ENCODE data around the gene ITPR3. TPM values are rescaled to one million over a fixed set of nuclear protein-coding genes. Genes with fewer than 3 reads are reported as not detected.

The ITPR3 gene
- polyA plus RNA-seq, 3 donors from 2014 or later, result 0.02 to 7.2 (median 1.1) TPM

GRCh38 chr6:33739571-33739970, 118.4 kb downstream of the ITPR3 start:
- Mint-ChIP-seq H3K27me3 (ENCODE audit: low read depth in 3 of 3) (peaks cover 0 to 2% (median 1%) of the 10 kb centered on the region in 3 donors), H3K27ac (no peak overlapping the region), H3K36me3 (no peaks in the 10 kb centered on the region), H3K9me3 (peaks cover 0 to 2% (median 0%) of the 10 kb centered on the region in 6 donors), H3K4me1 (peaks cover 0 to 2% of the 10 kb centered on the region in 2 donors), H3K4me3 (no peak overlapping the region)
- no peak for DNase-seq

- no peak for DNase-seq
- H3K27me3 Mint-ChIP-seq (ENCODE audit: low read depth in 3 of 3), result peaks cover 0 to 2% (median 1%) of the 10 kb centered on the region in 3 donors
- no peak overlapping the region for H3K4me3 Mint-ChIP-seq
- H3K4me1 Mint-ChIP-seq, result peaks cover 0 to 2% of the 10 kb centered on the region in 2 donors
- no peaks in the 10 kb centered on the region for H3K36me3 Mint-ChIP-seq
- H3K27ac Mint-ChIP-seq, result no peak overlapping the region
- peaks cover 0 to 2% (median 0%) of the 10 kb centered on the region in 6 donors for H3K9me3 Mint-ChIP-seq
Observed at GRCh38 chr6:33740204-33740608, 119.1 kb downstream of the ITPR3 start.

GRCh38 chr6:33740794-33741193, 119.7 kb downstream of the ITPR3 start:
- peaks cover 0 to 2% (median 1%) of the 10 kb centered on the region in 3 donors for H3K27me3 Mint-ChIP-seq (ENCODE audit: low read depth in 3 of 3)
- H3K27ac Mint-ChIP-seq, result no peak overlapping the region
- no peak for DNase-seq
- no peak overlapping the region for H3K4me3 Mint-ChIP-seq
- H3K4me1 Mint-ChIP-seq, result peaks cover 0 to 2% of the 10 kb centered on the region in 2 donors
- H3K9me3 Mint-ChIP-seq, result peaks cover 0 to 2% (median 0%) of the 10 kb centered on the region in 6 donors
- H3K36me3 Mint-ChIP-seq, result no peaks in the 10 kb centered on the region

- no peak overlapping the region for H3K4me3 Mint-ChIP-seq
- peaks cover 0 to 2% (median 0%) of the 10 kb centered on the region in 6 donors for H3K9me3 Mint-ChIP-seq
- H3K36me3 Mint-ChIP-seq, result no peaks in the 10 kb centered on the region
- H3K27me3 Mint-ChIP-seq (ENCODE audit: low read depth in 3 of 3), result peaks cover 0 to 2% (median 1%) of the 10 kb centered on the region in 3 donors
- peaks cover 0 to 2% of the 10 kb centered on the region in 2 donors for H3K4me1 Mint-ChIP-seq
- no peak overlapping the region for H3K27ac Mint-ChIP-seq
- DNase-seq, result no peak
Observed at GRCh38 chr6:33742092-33742491, 121.0 kb downstream of the ITPR3 start.

- Mint-ChIP-seq H3K27me3 (ENCODE audit: low read depth in 3 of 3) (peaks cover 0 to 2% (median 1%) of the 10 kb centered on the region in 3 donors), H3K4me1 (peaks cover 0 to 2% of the 10 kb centered on the region in 2 donors), H3K9me3 (peaks cover 0 to 2% (median 0%) of the 10 kb centered on the region in 6 donors), H3K36me3 (no peaks in the 10 kb centered on the region), H3K4me3 (no peak overlapping the region), H3K27ac (no peak overlapping the region)
- DNase-seq, result no peak
Observed at GRCh38 chr6:33742837-33743236, 121.7 kb downstream of the ITPR3 start.

DNA sequence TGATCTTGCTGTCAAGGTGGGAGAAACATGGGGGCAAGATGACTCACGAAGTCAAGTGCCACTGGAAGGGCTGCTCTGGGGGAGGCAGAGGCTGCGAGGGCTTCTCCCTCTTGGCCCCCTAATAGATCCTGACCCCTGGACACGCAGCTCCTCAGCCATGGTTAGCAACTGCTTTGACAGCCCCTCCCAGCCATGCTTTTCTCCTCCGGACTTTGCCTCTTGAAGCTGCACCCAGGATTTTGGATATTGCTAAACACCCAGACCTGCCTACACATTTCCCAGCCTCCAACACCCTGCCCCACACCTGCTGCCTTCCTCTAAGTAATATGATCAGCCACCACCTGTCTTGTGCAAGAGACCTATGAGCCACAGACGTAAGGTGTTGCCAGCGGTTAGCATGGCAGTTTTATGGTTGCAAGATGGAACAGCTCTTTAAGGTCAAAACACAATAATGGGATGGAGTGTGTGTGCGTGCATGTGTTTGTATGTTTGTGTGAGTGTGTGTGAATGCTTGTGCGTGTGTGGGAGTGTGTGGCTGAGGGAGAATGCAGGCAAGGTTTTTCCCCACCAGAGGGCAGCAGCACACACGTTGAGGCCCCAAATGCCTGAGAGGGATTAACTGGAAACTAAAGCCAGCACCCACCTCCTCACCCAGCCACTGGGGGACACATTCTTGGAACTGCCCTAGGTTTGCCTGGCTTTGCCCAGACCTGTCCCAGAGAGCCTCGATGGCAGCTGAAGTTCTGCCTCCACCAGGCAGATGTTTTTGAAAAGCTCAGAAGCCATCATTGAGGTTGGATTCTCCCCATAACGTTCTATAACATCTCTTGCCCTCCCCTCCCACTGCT, 123.1 kb downstream of the ITPR3 start:
- Mint-ChIP-seq H3K36me3 (no peaks in the 10 kb centered on the region), H3K9me3 (peaks cover 0 to 2% (median 0%) of the 10 kb centered on the region in 6 donors), H3K4me3 (no peak overlapping the region), H3K27ac (no peak overlapping the region), H3K27me3 (ENCODE audit: low read depth in 3 of 3) (peaks cover 0 to 2% (median 1%) of the 10 kb centered on the region in 3 donors), H3K4me1 (peaks cover 0 to 2% of the 10 kb centered on the region in 2 donors)
- DNase-seq, result peak; percentile 44 to 58 (median 53)

GRCh38 chr6:33744895-33745546, 123.9 kb downstream of the ITPR3 start:
- no peak for DNase-seq
- Mint-ChIP-seq H3K27ac (no peak overlapping the region), H3K4me3 (no peak overlapping the region), H3K4me1 (peaks cover 0 to 2% of the 10 kb centered on the region in 2 donors), H3K36me3 (no peaks in the 10 kb centered on the region), H3K9me3 (peaks cover 0 to 2% (median 0%) of the 10 kb centered on the region in 6 donors), H3K27me3 (ENCODE audit: low read depth in 3 of 3) (peaks cover 1 to 2% (median 2%) of the 10 kb centered on the region in 3 donors)

GRCh38 chr6:33745548-33745947, 124.4 kb downstream of the ITPR3 start:
- no peak overlapping the region for H3K4me3 Mint-ChIP-seq
- H3K36me3 Mint-ChIP-seq, result no peaks in the 10 kb centered on the region
- peaks cover 0 to 2% (median 0%) of the 10 kb centered on the region in 6 donors for H3K9me3 Mint-ChIP-seq
- peaks cover 0 to 2% of the 10 kb centered on the region in 2 donors for H3K4me1 Mint-ChIP-seq
- H3K27ac Mint-ChIP-seq, result no peak overlapping the region
- no peak for DNase-seq
- peaks cover 1 to 3% (median 2%) of the 10 kb centered on the region in 3 donors for H3K27me3 Mint-ChIP-seq (ENCODE audit: low read depth in 3 of 3)

Other genes starting within 250 kb of the ITPR3 start
- 1 to 10 TPM in 2 of 3 donors, not detected in 1; 2.2 to 3.7 TPM for gene KIFC1, start 229.5 kb upstream of the ITPR3 start, polyA plus RNA-seq
- 10 to 100 TPM; 22.7 to 36.5 (median 29.8) TPM for gene PHF1, start 210.3 kb upstream of the ITPR3 start, polyA plus RNA-seq
- gene CUTA, start 203.2 kb upstream of the ITPR3 start, polyA plus RNA-seq, result 100 to 1,000 TPM; 367 to 404 (median 404) TPM
- gene SYNGAP1, start 201.3 kb upstream of the ITPR3 start, polyA plus RNA-seq, result under 1 TPM; 0.02 to 0.32 (median 0.20) TPM
- 1 to 10 TPM; 1.2 to 7.0 (median 3.0) TPM for gene ZBTB9, start 166.7 kb upstream of the ITPR3 start, polyA plus RNA-seq
- 10 to 100 TPM; 26.6 to 46.6 (median 32.4) TPM for gene BAK1, start 41.0 kb upstream of the ITPR3 start, polyA plus RNA-seq
- gene UQCC2, start 90.4 kb downstream of the ITPR3 start, polyA plus RNA-seq, result 10 to 100 TPM; 27.9 to 48.8 (median 37.4) TPM
- not detected for gene IP6K3, start 125.6 kb downstream of the ITPR3 start, polyA plus RNA-seq
- 10 to 100 TPM; 22.6 to 39.8 (median 23.6) TPM for gene LEMD2, start 167.8 kb downstream of the ITPR3 start, polyA plus RNA-seq
- not detected for gene MLN, start 182.7 kb downstream of the ITPR3 start, polyA plus RNA-seq

Measured in immature natural killer cell (primary cell).